GM18867 (cell line): ENCODE measurements around the gene PTPRM.

Source experiments
- ATAC-seq: cut with Tn5 transposase; IDR thresholded peaks from one replicate; pipeline ENCODE4 v1.9.1; 2021; ENCODE audit warnings: mild to moderate bottlenecking, moderate library complexity; ENCODE audit not compliant: unreplicated experiment

PTPRM gene

DNA sequence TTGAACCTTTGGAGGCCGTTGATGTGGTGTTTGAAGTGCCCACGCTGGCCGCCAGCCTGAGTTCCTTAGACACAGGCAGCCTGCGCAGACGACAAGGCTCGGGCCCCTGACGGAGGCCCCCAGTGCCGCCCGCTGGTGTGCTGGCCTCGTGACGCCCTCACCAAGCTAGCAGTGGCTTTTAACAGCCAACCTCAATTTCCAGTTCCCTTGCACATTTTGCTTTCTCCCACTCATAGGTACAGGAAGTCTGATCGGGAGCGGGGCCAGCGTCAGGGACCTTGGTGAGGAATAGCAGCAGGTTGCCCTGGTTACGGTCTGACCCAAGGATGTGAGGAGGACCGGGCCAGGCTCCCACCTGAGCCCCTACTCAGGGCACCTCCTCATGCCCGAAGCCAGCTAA is 834.5 kb downstream of the PTPRM start:
- ATAC-seq: no peak

DNA sequence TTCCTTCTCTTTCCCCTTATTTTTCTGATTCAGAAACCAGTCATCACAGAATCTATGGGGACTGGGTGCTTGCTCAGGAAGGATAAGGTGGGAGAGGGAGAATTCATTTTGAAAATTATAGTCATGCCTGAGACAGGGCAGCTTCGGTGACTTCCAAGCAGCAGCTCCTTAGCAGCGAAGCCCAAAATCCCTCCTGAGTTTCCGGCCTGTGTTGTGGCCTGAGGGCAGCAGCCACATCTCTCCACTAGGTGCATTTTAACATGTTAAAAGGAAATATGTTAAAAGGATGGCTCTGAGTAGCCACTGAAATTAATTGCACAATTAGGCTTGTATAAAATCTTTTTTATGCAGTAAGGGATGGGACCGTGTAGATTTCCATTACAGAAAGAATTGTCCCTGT is 835.1 kb downstream of the PTPRM start:
- no peak for ATAC-seq

DNA sequence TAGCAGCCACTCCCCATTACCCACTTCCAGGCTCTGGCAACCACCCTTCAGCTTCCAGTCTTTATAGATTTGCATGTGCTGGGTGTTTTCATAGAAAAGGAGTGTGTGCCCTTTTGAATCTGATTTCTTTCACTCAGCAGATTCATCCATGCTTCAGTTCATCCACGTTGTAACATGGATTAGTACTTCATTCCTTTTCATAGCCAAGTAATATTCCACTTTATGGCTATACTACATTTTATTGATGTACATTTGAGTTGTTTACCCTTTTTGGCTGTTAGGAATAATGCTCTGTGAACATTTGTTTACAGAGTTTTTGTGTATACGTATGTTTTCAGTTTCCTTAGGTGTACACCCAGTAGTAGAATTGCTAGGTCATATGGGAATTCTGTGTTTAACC is 836.6 kb downstream of the PTPRM start:
- ATAC-seq: no peak

DNA sequence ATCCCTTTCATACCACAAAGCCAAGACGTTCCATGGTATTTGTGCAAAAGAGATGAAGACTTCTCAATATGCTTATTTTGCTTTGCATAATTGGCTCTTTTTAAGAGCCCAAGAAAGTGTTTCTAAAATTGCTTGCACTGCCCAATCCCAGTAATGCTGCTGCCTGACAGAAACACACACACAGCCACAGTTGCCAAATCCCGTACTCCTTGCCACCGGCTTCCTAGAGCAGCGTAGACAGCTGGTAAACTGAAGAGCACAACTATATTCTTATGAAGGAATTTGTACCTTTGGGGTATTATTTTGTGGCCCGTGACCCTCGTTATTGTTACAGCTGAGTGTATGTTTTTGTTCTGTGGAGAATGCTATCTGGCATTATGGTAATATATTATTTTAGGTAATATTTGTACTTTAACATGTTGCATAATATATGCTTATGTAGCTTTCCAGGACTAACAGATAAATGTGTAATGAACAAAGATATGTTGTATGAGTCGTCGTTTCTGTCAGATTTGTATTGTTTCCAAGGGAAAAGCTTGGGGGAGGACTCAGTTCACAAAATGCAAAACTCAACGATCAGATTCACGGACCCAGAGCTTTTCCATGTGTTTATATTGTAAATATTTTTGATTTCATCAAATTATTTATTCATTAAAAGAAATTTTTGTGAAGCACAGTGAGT is 839.2 kb downstream of the PTPRM start:
- ATAC-seq: no peak

DNA sequence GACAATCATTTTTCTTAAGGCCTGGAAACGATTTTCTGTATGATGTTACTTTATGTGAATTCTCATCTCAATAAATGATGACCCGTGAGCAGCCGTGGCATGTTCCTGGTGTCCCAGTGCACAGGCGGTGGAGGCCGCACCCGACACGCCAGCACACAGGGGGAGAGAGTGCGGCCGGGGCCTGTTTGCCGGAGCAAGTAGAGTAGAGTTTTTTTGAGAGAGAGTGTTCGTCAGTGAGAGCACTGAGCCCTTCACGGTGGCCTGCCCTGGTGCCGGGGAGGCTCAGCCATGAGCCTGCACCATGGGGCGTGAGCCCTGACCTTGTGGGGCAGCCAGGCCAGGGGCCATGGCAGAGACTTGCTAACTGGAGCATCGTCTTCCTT is 839.7 kb downstream of the PTPRM start:
- no peak for ATAC-seq

DNA sequence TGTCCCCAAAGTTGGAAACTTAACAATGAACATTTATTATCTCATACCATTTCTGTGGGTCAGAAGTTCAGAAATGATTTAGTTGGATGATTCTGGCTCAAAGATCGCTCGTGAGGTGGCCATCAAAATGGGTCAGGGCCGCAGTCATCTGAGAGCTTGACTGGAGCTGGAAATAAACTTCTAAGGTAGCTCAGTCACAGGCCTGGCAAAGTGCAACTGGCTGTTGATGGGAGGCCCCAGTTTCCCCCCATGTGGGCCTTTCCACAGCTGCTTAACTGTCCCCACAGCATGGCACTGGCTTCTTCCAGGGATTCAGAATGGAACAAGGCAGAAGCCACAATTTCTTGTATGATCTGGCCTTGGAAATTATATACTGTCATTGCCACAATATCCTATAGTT is 842.0 kb downstream of the PTPRM start:
- ATAC-seq: no peak

DNA sequence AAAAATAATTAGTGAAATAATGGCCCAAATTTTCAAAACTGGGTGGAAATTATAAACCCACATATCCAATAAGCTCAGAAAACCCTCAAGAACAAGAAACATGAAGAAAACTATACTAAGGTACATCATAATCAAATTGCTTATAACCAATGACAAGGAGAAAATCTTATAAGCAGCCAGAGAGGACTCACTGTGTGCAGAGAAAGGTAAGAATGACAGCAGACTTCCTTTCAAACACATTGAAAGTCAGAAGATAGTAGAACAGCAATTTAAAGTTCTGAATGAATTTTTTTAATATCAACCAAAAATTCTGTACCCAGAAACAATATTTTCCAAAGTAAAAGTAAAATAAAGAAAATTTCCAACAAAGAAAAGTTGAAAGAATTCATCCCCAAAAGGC is 844.4 kb downstream of the PTPRM start:
- ATAC-seq: no peak

DNA sequence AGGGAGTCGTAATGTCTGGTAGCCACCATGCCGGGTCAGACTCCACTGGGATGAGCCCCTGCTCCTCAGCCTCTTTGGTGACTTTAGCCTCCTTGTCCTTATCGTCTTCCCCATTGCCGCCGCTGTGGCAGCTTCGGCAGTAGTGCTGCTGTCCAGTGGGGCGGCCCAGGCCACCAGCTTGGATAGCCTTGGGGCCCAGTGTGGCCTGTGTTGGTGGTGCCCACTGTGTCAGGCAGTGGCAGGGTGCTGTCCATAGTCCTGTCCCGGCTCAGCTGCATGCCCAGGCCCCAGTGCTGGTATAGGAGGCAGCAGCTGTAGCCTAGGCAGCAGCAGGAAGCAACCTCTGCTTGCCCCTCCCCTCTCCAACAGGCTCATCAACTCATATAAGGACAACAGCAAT is 845.0 kb downstream of the PTPRM start:
- ATAC-seq: no peak

DNA sequence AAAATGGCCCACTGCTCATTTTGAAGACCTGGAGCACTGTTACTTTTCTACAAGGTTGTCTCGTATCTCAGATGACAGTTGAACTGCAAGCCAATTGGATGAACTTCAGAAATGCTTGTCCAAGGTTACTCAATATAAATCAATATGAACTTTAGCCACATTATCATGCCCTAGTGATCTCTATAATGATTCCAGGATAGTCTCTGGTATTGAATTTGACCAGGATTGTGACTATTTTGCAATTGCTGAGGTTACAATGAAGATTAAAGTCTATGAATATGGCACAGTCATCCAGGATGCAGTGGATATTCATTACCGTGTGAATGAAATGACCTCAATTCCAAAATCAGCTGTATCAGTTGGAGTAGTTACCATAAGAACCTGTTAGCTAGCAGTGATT is 846.1 kb downstream of the PTPRM start:
- ATAC-seq: no peak

DNA sequence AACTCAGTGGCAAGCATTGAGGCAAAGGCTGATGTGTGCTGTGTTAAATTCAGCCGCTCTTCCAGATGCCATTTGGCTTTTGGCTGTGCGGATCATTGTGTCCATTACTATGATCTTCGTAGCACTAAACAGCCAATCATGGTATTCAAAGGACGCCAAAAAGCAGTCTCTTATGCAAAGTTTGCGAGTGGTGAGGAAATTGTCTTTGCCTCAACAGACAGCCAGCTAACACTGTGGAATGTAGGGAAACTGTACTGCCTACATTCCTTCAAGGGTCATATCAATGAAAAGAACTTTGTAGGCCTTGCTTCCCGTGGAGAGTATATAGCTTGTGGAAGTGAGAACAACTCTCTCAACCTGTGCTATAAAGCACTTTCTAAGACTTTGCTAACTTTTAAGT is 846.6 kb downstream of the PTPRM start:
- no peak for ATAC-seq

DNA sequence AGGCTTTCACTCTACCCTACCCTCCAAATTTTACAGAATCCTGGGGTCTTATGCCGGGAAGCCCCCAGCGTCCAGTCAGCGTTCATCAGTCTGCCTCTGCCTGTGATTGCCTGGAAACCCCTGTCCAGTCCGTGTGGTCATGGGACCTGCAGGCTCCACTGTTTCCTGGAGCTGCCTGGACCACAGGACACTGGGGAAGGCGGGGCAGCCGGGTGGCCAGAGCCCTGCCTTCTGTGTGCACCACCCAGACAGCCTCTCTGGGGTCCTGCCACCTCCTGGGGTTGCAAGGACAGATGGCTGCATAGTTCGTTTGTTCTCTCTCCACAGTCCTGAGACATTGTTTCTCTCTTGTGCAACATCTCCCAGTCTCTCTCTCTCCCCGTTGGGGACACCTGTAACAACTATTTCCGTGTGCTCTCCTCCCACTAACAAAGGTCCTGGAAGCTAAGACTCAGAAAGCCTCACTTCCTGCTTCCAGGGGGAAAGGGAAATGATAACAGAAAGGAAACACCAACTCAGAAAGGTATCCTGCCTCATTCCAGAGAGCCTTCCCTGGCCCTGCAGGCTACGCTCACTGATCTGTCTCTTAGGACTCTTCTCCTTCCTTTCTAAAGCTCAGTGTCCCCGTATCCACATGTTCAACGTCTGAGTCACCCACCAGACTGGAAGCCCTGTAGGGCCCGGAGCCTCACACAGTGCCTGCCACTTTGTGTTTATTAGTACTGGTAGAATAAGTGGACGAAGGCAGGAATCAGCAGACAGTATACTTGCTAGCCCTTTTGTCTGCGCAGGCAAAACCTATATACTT is 849.3 kb downstream of the PTPRM start:
- ATAC-seq: no peak

DNA sequence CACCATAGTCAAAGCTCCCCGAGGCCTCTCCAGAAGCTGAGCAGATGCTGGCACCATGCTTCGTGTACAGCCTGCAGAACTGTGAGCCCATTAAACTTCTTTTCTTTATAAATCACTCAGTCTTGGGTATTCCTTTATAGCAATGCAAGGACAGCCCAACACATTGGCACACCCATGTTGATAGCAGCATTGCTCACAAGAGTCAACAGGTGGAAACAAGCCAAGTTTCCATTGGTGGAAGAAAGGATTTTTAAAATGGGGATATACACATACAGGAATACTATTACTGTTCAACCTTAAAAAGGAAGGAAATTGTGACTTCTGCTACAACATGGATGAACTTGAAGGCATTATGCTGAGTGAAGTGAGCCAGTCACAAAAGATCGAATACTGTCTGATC is 855.3 kb downstream of the PTPRM start:
- no peak for ATAC-seq

DNA sequence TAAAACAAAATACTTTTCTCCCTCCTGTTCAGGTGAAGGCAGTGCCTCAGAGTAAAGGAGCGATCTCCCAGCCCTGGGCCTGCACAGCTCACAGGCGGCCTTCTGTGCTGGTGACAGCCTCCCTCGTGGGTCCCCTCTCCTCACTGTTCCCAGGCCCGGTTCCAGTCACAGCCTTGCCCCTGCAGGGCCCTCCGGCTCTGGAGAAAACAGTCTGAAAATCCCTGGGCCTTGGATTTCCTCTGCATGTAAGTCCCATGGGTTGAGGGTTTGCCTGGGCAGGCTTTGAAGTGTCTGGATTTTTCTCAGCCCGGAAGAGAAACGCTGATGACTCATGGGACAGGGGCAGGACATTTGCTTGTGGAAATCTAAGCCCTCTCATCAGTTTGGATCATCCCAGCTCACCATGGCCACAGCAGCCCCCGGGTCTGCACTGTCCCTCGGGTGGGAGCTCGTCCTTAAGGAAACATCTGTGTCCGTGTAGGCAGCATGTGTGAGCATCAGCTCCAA is 856.0 kb downstream of the PTPRM start:
- no peak for ATAC-seq

DNA sequence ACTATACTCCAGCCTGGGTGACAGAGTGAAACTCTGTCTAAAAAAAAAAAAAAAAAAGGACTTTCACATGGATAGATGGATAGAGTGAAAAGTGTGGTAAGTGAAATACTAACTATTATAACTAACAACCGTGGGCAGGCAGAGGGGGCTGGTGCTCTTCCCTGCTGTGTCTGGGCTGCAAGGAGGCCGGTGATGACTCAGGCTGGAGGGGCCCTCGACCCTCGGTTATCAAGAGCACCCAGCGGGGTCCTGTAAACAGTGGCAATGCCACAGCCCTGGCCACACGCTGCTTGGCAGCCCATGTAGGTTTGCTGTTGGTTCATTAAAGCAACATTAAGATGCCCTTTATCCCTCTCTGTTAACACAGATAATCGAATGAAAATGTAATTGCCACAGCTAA is 857.4 kb downstream of the PTPRM start:
- no peak for ATAC-seq

DNA sequence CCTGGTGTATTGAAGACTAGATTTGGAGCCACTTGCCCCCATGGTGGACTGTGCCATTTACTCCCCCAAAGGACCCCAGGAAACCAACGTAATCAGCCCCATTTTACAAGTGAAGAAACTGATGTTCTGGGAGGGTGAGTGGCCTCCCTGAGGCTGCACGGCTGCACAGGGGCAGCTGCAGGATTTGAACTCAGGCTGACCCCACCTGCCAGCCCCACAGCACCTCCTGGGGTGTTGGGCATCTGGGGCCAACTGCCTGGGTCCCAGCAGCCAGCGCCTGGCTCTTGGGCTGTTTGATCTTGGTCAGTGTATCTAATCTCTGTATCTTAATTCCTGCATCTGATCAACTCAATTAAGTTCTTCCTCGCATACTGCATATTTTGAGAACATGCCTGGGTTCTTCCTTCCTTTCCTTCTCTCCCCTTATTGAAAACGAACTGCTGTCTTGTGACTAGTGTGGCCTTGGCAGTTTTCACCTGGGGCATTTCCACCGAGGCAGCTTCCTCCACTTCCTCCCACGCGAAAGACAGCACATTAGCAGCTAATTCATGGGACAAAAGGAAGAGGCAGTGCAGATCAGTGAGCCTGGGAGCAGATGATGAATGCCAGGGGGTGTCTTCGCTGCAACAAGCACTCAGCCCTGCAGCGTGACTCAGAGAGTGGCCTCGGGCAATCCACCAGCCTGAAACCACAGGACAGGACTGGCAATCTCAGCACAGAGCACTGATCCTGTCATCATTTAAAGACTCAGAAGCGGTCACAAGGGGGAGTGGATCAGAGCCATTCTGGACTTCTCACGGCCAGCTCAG is 858.0 kb downstream of the PTPRM start:
- no peak for ATAC-seq

DNA sequence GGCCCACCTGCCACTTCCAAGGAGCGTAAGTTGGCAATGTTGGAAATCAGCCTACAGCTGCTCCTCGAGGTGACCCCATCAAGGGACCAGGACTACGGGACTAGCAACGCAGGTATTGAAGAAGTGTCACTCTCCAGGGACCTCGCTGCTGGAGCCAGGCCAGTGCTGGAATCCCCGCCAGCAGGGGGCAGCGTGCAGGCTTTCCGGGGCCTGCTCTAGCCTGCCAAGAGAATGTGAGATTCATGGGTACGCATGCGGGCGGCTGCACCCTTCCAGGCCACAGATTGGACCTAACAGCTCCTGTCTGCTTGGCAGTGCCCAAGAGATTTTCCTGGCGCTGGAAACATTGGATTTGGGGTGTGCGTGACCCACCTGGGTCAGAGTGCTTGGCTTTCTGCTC is 859.3 kb downstream of the PTPRM start:
- no peak for ATAC-seq

DNA sequence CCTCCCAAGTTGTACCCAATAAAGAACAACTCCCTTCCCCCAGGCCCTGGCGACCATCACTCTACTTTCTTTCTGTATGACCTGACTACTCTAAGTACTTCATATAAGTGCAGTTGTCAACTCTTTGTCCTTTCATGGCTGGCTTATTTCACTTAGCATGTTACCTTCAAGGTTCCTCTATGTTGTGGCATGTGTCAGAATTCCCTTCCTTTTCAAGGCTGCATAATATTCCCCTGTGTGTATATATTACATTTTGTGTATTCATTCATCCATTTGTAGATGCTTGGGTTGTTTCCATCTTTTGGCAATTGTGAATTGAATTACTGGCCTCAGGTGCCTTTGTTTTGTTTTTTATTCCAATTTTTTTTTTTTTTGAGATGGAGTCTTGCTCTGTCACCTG is 860.2 kb downstream of the PTPRM start:
- no peak for ATAC-seq

DNA sequence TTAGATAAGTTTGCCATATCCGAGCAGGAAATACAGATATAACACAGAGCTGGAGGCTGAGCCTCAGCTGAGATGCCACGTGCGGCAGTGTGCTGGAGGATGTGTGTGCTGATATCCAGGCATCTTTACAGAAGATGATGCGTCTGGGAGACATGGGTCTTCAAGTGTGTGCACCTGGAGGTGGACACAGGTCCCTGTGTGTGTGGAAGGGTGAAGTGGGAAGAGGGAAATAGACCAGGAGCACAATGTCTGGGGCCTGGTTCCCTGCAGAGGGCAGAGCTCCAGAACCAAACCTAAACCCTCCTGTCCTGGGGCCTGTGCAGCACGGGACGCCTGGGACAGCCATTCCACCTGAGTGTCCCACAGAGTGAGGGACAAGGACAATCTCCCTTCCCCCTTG is 861.8 kb downstream of the PTPRM start:
- ATAC-seq: no peak

DNA sequence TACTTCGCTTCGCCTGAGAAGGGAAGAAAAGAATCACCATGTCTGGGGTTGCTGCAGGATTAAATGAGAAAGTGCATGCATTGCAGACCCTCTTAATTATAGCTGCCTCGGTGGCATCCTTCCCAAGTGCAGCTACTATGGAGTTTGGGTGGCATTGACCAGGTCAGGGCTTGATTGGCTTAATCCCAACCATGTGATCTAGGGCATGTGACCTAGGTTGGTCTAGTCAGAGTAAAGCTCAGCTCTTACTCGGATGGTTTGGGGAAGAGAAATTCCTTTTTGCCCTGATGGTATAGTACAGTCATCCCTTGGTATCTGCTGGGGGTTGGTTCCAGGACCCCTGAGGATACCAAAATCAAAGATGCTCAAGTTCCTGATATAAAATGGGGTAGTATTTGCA is 863.9 kb downstream of the PTPRM start:
- ATAC-seq: no peak

DNA sequence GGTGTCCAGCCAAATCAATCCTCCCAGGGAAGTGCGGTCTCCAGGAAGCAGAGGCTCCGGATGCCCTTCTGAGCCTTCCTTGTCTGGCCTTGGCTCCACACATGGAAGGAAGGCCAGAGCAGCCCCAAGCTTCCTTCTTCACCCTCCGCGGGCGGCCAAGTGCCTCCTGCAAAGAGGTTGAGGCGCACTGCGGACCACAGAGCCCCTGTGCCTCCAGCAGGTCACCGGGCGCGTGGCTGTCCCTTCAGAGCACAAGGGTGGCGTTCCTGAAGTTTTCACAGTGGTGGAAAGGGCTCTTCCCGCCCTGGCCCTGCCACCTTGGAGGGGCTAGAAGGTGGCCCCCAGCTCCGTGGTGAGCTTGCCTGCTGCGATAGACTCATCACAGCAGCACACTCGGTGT is 866.2 kb downstream of the PTPRM start:
- ATAC-seq: no peak

DNA sequence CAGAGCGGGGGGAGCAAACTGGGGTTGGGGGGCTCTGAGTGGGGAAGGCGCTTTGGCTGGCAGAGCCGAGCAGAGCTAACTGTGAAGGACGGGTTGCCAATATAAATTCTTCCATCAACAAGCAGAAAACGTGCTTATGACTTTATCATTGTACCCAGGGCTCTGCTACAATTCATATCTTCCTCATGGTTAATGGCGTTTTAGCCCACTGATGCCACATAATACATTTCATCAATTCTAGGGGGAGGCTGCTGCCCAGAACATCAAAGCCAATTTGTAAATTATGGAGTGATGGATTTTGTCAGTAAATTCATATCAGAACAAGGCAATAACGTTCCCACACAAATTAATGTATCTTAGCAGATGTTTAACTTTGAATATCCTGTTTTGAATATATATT is 866.7 kb downstream of the PTPRM start:
- ATAC-seq: no peak

DNA sequence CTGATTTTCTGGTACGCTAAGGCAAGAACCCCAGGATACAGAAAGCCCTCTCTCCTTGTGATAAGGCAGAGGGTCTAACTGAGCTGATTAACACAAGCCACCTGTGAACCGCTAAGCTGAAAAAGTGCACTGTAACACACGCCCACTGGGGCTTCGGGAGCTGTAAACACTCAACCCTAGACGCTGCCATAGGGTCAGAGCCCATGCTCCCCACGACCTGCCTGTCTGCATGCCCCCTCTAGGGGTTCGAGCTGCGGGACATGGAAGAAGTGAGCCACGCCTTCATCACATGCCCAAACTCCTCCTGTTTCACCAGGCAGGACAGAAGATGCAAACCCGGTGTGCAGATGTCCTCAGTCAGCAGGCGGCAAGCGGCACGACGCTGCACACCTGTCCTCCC is 868.3 kb downstream of the PTPRM start:
- ATAC-seq: no peak
